Measurements from ENCODE around the gene MGST1. TPM values are rescaled to one million over a fixed set of nuclear protein-coding genes. Genes with fewer than 3 reads are reported as not detected.

Gene MGST1
- polyA plus RNA-seq (ENCODE audit: insufficient read length), result 29.8 TPM
- long read RNA-seq, donor 1, transcript MGST1-219 (1 exons, 1,842 nt), result minor isoform, 8 of 28 reads
- long read RNA-seq, donor 1, transcript MGST1-205 (4 exons, 914 nt), result major isoform, 18 of 28 reads
- long read RNA-seq, donor 1, partial matches to known transcripts, result 0 of 28 reads
- long read RNA-seq, donor 1, other reads (novel, unspliced or antisense), result 0 of 28 reads
- long read RNA-seq, donor 2, transcript MGST1-219 (1 exons, 1,842 nt), result minor isoform, 5 of 23 reads
- long read RNA-seq, donor 2, transcript MGST1-205 (4 exons, 914 nt), result major isoform, 16 of 23 reads
- long read RNA-seq, donor 2, partial matches to known transcripts, result 0 of 23 reads
- long read RNA-seq, donor 2, other reads (novel, unspliced or antisense), result 0 of 23 reads
- long read RNA-seq, donor 3, transcript MGST1-205 (4 exons, 914 nt), result major isoform, 9 of 14 reads
- long read RNA-seq, donor 3, partial matches to known transcripts, result 0 of 14 reads
- long read RNA-seq, donor 3, other reads (novel, unspliced or antisense), result 0 of 14 reads
- long read RNA-seq, donor 4, partial matches to known transcripts, result 0 of 3 reads
- long read RNA-seq, donor 4, other reads (novel, unspliced or antisense), result 0 of 3 reads
- long read RNA-seq, donor 5, transcript MGST1-205 (4 exons, 914 nt), result major isoform, 36 of 52 reads
- long read RNA-seq, donor 5, transcript MGST1-219 (1 exons, 1,842 nt), result minor isoform, 7 of 52 reads
- long read RNA-seq, donor 5, partial matches to known transcripts, result 6 of 52 reads
- long read RNA-seq, donor 5, other reads (novel, unspliced or antisense), result 0 of 52 reads
- long read RNA-seq, donor 6, transcript MGST1-219 (1 exons, 1,842 nt), result minor isoform, 9 of 32 reads
- long read RNA-seq, donor 6, transcript MGST1-205 (4 exons, 914 nt), result major isoform, 20 of 32 reads
- long read RNA-seq, donor 6, partial matches to known transcripts, result 0 of 32 reads
- long read RNA-seq, donor 6, other reads (novel, unspliced or antisense), result 0 of 32 reads
- long read RNA-seq, donor 7, transcript MGST1-205 (4 exons, 914 nt), result major isoform, 35 of 47 reads
- long read RNA-seq, donor 7, partial matches to known transcripts, result 5 of 47 reads
- long read RNA-seq, donor 7, other reads (novel, unspliced or antisense), result 0 of 47 reads
- long read RNA-seq, donor 8, transcript MGST1-205 (4 exons, 914 nt), result major isoform, 6 of 8 reads
- long read RNA-seq, donor 8, partial matches to known transcripts, result 0 of 8 reads
- long read RNA-seq, donor 8, other reads (novel, unspliced or antisense), result 0 of 8 reads

GRCh38 chr12:16347391-16348298, at the start of gene MGST1:
Gene MGST1 (plus strand): TSS chr12:16347645. CDS start chr12:16354253, 6,608 bp downstream.
- peak; percentile 41 for DNase-seq

GRCh38 chr12:16299403-16299802, 48.0 kb upstream of the MGST1 start:
- DNase-seq, result no peak

- DNase-seq, result no peak
These were observed 47.3 kb upstream of the MGST1 start for GRCh38 chr12:16300122-16300521.

GRCh38 chr12:16300736-16301135, 46.7 kb upstream of the MGST1 start:
- DNase-seq, result no peak

GRCh38 chr12:16303939-16304338, 43.5 kb upstream of the MGST1 start:
- DNase-seq, result no peak

- no peak for DNase-seq
These were observed 39.5 kb upstream of the MGST1 start for GRCh38 chr12:16307856-16308475.

- no peak for DNase-seq
These were observed 36.5 kb upstream of the MGST1 start for GRCh38 chr12:16310934-16311333.

GRCh38 chr12:16323010-16323409, 24.4 kb upstream of the MGST1 start:
- no peak for DNase-seq

GRCh38 chr12:16323638-16324037, 23.8 kb upstream of the MGST1 start:
- DNase-seq, result no peak

GRCh38 chr12:16324272-16324671, 23.2 kb upstream of the MGST1 start:
- DNase-seq, result no peak

GRCh38 chr12:16324772-16325171, 22.7 kb upstream of the MGST1 start:
- DNase-seq, result no peak

GRCh38 chr12:16325426-16325825, 22.0 kb upstream of the MGST1 start:
- no peak for DNase-seq

- DNase-seq, result no peak
These were observed 19.5 kb upstream of the MGST1 start for GRCh38 chr12:16327963-16328362.

GRCh38 chr12:16329594-16329993, 17.9 kb upstream of the MGST1 start:
- no peak for DNase-seq

GRCh38 chr12:16330560-16330959, 16.9 kb upstream of the MGST1 start:
- DNase-seq, result no peak

- no peak for DNase-seq
These were observed 15.4 kb upstream of the MGST1 start for GRCh38 chr12:16331998-16332397.

GRCh38 chr12:16335838-16336237, 11.6 kb upstream of the MGST1 start:
- no peak for DNase-seq

- DNase-seq, result no peak
These were observed 3.2 kb upstream of the MGST1 start for GRCh38 chr12:16344269-16344668.

GRCh38 chr12:16345105-16345504, 2.3 kb upstream of the MGST1 start:
- no peak for DNase-seq

GRCh38 chr12:16346958-16347357, 487 bp upstream of the MGST1 start:
- DNase-seq, result no peak

All from left kidney (tissue), 8 donors.